Muscle of arm (tissue), 12 donors: ENCODE results near the gene CDK3. TPM values are rescaled to one million over a fixed set of nuclear protein-coding genes. Genes with fewer than 3 reads are reported as not detected.
"Not testable (repeated sequence)": the region's sequence is repeated elsewhere in the genome, so short reads cannot be mapped to it uniquely, and the experiment has no call there.

ENCODE experiments used
- DNase-seq: peaks from one replicate; pipeline ENCODE4 v3.0.0-alpha.2; 2013
- polyA plus RNA-seq, 12 donors: library from polyadenylated mRNA; unstranded; fragments of 120-200 nt; gene quantifications; one replicate each; pipeline ENCODE4 v1.2.1, GENCODE V29; 2013; ENCODE audit not compliant: insufficient read length in 12 of 12

Gene CDK3
- polyA plus RNA-seq, 12 donors: 3.5 to 16.6 (median 6.9) TPM; not detected in 2

DNA sequence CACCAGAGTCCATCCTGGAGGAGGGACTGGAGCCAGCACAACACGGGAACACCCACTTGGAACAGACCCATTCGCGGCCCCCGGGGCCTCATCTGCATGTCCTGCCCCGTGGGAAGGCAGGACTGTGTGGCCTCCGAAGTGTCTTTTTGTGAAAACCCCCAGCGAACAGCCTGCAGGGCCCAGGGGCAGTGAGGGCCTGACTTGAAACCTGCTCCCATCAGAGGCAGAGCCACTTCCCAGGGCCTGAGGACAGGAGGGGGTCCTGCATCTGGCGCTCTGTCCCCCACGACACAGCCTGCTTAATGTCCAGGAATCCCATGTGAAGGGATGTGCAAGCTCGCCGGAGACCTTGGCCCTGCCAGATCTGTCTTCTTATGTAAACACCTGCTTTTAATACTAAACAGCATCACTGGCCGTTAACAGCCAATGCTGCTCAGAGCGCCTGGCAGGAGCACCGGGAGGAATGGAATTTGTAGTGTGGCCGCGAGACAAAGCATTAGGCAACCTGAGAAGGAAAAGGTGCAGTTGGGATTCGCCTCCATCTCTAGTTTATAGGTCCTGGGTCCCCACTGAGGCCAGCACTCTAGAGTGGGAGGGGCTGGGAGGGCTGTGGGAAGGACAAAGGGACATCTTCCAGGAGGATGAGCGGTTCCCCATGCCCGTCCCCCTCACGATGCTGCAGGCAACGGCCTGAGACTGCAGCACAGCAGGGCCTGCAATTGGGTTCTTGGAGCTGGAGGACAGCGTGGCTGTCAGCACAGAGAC, 36.0 kb downstream of the CDK3 start:
- no peak for DNase-seq

DNA sequence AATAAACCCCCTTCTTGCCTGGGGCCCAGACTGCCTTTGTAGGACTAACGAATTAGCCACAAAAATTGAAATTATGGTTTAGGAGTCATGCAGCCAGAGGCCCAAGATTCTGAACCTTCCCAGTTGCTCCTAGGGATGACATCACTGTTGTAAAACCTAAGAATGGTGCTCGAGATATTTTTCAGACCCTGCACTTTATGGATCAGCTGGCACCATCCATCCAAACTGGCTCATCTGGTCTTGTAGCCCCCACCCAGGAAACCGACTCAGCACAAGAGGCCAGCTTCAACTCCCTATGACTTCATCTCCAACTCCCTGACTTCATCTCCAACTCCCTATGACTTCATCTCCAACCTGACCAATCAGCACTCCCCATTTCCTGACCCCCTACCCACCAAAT, 37.4 kb downstream of the CDK3 start:
- DNase-seq: no peak

- DNase-seq: no peak
These were observed 38.5 kb downstream of the CDK3 start for GRCh38 chr17:76039121-76039520.

DNA sequence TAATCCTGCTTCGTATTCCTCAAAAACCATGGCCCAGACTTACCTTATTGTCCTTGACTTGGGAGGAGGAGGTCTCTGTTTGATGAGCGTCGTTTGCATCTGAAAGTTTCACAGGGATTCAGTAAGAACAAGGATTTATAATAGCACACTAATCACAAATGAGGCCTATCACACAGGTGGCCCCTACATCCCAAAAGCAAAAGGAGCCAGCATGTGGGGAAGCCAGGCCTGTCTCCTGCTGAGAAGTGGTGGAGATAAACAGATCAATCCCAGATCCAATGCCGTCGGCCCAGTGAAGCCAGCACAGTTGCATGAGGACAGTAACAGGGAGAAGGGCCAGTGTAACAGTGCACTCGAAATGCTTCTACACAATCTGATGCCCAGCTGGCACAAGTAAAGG, 39.7 kb downstream of the CDK3 start:
- no peak for DNase-seq

- not testable (repeated sequence) for DNase-seq
These were observed 42.2 kb downstream of the CDK3 start for GRCh38 chr17:76042868-76043267.

GRCh38 chr17:76044475-76045007, 43.9 kb downstream of the CDK3 start:
- DNase-seq: not testable (repeated sequence)

GRCh38 chr17:76046064-76046463, 45.4 kb downstream of the CDK3 start:
- no peak for DNase-seq

DNA sequence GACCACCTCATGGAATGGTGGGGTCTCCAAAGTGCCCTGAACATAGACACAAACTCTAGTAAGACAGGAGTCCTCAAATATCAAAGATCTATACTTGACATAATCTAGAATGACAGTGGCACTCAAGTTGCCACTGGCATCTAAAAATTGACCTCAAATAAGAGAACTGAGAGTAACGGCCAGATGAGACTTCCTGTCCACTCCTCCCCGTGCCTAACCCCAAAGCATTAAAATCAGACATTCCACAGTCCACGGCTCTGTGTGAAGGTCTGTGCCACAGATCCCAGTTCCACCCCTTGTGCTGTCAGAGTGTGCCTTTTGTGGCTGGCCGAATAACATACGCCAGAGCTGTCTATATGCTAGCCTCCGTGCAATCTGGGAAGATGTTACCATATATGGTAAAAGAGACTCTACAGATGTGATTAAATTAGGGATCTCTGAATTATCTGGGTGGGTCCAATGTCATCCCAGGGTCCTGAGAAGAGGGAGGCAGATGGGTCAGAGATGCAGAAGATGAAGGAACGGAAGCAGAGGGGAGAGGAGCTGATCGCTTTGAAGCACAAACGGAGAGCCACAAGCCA, 47.5 kb downstream of the CDK3 start:
- DNase-seq: no peak

DNA sequence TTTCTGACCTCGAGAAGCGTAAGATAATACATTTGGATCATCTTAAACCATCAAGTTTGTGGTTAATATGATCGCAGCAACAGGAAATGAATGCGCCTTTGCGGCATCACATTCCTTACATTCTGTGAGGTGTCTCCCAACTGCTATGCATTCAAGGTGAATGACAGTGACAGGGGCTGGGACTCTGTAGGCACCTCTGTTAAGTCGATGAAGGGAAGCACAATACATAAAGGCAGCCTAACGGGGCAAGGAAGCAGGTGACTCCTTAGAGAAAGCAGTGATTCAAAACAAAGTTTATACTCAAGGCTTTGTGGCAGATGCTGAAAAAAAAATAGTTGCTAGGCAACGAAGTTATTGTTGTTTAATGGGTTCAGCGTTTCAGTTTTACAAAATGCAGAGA, 48.1 kb downstream of the CDK3 start:
- DNase-seq: no peak

DNA sequence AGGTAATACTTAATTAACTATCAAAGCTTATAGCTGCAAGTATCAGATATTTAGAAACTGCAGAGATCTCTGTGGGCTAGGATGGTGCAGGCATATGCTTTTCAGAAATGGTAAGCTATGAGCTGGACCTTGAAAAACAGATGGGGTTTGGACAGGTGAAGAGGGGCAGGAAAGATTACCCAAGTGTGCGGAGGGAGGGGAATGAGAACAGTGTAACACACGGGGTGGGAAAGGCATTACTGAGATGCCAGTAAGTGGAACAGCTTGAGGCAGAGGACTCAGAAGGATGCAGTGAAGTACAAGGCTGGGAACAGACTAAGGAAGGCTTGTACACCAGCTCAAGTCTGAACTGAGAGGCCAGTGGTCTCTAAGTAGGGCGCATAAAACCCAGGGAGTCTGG, 48.6 kb downstream of the CDK3 start:
- DNase-seq: no peak

DNA sequence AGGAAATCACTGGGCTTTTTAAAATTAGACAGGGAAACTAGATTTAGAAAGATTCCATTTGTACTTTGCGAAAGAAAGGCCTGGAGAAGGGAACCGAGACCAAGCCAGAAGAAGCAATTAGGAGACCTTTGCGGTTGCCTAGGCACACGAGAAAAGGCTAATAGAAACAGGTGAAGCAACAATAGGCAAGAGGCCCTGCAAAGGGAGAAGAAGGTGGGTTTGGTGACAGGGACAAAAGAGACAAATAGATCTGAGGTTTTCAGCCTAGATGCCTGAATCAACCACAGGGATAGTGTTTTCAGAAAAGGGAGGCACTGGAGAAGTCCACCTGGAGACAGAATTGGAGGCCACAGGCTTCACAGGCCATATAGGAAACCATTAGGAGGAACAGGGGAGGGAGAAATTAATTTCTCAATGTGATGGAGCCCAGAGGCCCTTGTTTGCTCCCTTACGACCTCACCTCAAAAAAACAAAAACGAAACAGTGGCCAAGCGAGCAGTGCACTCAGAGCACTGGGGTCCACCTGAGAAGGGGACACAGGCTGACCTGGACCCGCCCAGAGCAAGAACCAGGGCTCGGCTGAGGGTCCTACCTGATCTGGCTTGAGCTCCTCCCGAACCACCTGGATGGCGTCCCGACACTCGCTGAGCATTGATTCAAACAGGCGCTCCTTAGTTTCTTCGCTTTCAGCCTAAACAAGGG, 49.3 kb downstream of the CDK3 start:
- DNase-seq: no peak

- no peak for DNase-seq
These were observed 50.1 kb downstream of the CDK3 start for GRCh38 chr17:76050538-76051467.

DNA sequence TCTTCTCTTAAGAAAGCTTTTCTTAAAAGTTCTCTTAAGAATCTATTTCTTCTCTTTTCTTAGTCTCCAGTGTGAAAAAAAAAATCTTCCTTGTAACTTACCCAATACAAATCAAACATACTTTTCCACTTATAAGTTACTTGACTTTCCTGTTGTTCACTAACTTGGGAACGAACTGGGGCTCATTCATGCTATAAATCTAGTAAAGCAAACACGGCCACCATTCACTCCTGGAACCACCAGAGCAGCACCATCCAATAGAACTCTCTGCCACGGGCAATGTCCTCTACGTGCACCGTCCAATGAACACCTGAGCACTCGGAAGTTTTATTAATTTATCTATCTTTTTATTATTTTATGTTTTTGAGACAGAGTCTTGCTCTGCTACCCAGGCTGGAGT, 50.9 kb downstream of the CDK3 start:
- no peak for DNase-seq

DNA sequence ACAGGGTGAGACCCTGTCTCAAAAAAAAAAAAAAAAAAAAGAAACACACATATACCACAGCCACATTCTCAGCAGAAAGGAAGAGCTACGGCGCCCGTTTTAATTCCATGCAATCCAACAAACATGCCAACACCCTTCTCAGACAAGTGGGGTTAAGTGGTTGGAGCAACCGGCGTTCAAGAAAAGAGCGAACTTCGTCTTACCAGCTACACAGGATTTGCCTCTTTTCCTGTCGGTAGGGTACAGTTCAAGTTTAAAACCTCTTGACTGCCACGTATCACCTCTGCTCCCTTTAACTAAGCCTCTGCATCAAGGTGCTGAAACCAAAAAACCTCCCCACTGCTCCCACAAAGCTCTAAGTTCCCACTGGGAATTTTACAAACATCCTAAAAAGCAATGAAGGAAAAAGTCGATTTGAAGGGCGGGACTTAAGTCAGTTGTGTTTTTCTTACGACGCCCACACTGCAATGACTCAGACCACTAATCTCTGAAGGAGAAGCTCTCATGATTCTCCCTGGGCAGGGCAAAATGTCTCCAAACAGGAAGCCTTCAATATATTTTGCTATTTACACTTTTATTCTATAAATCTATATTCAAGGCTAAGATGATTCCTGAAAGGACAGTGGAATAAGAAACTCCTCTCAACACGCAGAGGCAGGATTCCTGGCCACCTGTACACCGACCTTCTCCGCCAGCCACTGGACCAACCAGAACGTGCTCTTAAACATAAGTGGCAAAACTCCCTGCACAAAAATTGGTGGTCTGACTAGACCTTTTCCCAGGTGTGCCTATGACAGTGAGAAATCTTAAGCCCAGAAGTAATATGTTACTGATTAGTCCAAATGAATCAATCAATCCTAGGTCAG, 52.8 kb downstream of the CDK3 start:
- no peak for DNase-seq

- DNase-seq: no peak
These were observed 53.4 kb downstream of the CDK3 start for GRCh38 chr17:76054112-76054476.

Other genes with a start within 250 kb of the CDK3 start
- gene GALK1, start 235.7 kb upstream of the CDK3 start, polyA plus RNA-seq: 10 to 100 TPM in 11 of 12 donors, not detected in 1; 15.1 to 26.5 (median 21.0) TPM
- gene UNK, start 216.0 kb upstream of the CDK3 start, polyA plus RNA-seq: 10 to 100 TPM in 11 of 12 donors, not detected in 1; 20.5 to 42.4 (median 26.6) TPM
- 10 to 100 TPM in 2 of 12 donors, 1 to 10 TPM in 9, not detected in 1; 3.1 to 14.7 (median 3.9) TPM for gene UNC13D, start 156.5 kb upstream of the CDK3 start, polyA plus RNA-seq
- gene WBP2, start 145.5 kb upstream of the CDK3 start, polyA plus RNA-seq: 100 to 1,000 TPM in 1 of 12 donors, 10 to 100 TPM in 10, not detected in 1; 43.3 to 104 (median 48.5) TPM
- 10 to 100 TPM in 11 of 12 donors, not detected in 1; 15.8 to 46.4 (median 21.5) TPM for gene TRIM47, start 122.3 kb upstream of the CDK3 start, polyA plus RNA-seq
- 10 to 100 TPM in 11 of 12 donors, not detected in 1; 11.9 to 19.8 (median 13.9) TPM for gene TRIM65, start 103.9 kb upstream of the CDK3 start, polyA plus RNA-seq
- 100 to 1,000 TPM in 1 of 12 donors, 10 to 100 TPM in 10, not detected in 1; 44.7 to 117 (median 54.7) TPM for gene MRPL38, start 96.0 kb upstream of the CDK3 start, polyA plus RNA-seq
- gene FBF1, start 59.8 kb upstream of the CDK3 start, polyA plus RNA-seq: 10 to 100 TPM in 2 of 12 donors, 1 to 10 TPM in 9, not detected in 1; 3.5 to 15.9 (median 6.5) TPM
- gene ACOX1, start 21.7 kb upstream of the CDK3 start, polyA plus RNA-seq: 10 to 100 TPM in 11 of 12 donors, not detected in 1; 16.8 to 23.3 (median 20.8) TPM
- 10 to 100 TPM in 9 of 12 donors, 1 to 10 TPM in 2, not detected in 1; 8.5 to 21.1 (median 13.1) TPM for gene TEN1, start 21.6 kb upstream of the CDK3 start, polyA plus RNA-seq
- 10 to 100 TPM in 3 of 12 donors, 1 to 10 TPM in 1, under 1 TPM in 6, not detected in 2; 0.12 to 47.8 (median 0.44) TPM for gene EVPL, start 26.5 kb downstream of the CDK3 start, polyA plus RNA-seq
- gene SRP68, start 71.7 kb downstream of the CDK3 start, polyA plus RNA-seq: 100 to 1,000 TPM in 1 of 12 donors, 10 to 100 TPM in 10, not detected in 1; 69.3 to 244 (median 80.1) TPM
- not detected for gene GALR2, start 73.9 kb downstream of the CDK3 start, polyA plus RNA-seq
- 1 to 10 TPM in 9 of 12 donors, under 1 TPM in 1, not detected in 2; 0.45 to 8.0 (median 5.1) TPM for gene ZACN, start 78.3 kb downstream of the CDK3 start, polyA plus RNA-seq
- gene EXOC7, start 102.9 kb downstream of the CDK3 start, polyA plus RNA-seq: 100 to 1,000 TPM in 3 of 12 donors, 10 to 100 TPM in 9; 56.3 to 120 (median 90.6) TPM
- gene FOXJ1, start 140.4 kb downstream of the CDK3 start, polyA plus RNA-seq: under 1 TPM in 5 of 12 donors, not detected in 7; 0.08 to 0.45 (median 0.12) TPM
- gene RNF157, start 239.6 kb downstream of the CDK3 start, polyA plus RNA-seq: 10 to 100 TPM in 7 of 12 donors, 1 to 10 TPM in 4, not detected in 1; 7.5 to 30.9 (median 13.0) TPM